Metanephros (tissue), 1 donor: ENCODE measurements around the gene PWWP2A. TPM values are rescaled to one million over a fixed set of nuclear protein-coding genes. Genes with fewer than 3 reads are reported as not detected.

Source experiments
- total RNA-seq: library from RNA; depleted of rRNA; stranded (reverse); fragments of >200 nt; gene quantifications from one replicate; pipeline ENCODE4 v1.2.3, GENCODE V29; 2014

PWWP2A gene, protein sequence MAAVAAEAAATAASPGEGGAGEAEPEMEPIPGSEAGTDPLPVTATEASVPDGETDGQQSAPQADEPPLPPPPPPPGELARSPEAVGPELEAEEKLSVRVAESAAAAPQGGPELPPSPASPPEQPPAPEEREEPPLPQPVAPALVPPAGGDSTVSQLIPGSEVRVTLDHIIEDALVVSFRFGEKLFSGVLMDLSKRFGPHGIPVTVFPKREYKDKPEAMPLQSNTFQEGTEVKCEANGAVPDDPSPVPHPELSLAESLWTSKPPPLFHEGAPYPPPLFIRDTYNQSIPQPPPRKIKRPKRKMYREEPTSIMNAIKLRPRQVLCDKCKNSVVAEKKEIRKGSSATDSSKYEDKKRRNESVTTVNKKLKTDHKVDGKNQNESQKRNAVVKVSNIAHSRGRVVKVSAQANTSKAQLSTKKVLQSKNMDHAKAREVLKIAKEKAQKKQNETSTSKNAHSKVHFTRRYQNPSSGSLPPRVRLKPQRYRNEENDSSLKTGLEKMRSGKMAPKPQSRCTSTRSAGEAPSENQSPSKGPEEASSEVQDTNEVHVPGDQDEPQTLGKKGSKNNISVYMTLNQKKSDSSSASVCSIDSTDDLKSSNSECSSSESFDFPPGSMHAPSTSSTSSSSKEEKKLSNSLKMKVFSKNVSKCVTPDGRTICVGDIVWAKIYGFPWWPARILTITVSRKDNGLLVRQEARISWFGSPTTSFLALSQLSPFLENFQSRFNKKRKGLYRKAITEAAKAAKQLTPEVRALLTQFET
- 31.2 TPM for total RNA-seq

DNA sequence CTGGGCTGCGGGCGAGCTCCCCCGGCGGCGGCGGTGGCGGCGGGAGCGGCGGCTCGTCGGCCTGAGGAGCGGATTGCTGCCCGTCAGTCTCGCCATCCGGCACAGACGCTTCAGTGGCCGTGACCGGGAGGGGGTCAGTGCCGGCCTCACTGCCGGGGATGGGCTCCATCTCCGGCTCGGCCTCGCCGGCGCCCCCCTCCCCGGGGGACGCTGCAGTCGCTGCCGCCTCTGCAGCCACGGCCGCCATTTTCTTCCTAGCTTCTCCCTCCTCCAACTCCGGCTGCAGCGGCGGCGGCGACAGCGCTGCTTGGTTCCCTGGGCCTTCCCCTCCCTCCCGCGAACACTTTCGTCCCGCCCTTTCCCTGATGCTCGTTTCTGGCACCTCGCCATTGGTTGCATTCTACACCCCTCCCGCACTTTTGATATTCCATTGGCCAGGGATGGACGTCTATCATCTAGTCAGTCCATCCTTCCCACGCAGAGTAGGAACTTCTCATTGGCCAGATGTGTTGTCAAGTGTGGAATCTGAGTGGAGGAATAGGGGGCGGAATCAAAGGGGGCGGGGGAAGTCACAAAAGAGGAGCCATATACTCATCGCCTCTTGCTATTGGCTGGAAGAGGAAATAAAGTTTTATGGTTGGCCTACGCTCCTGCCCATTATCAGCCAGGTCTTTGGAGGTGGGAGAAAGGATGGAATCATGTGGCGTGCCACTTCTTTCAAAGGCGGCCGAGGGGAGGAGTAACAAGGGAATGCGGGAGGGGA lies at the start of gene PWWP2A:
Gene PWWP2A (minus strand): TSS at position 309 of the 763 bp plus-strand sequence. CDS start 62 bp downstream, at position 247.

Other genes starting within 250 kb of the PWWP2A start
- 1.5 TPM for gene ADRA1B, start 203.0 kb downstream of the PWWP2A start, total RNA-seq
- 26.3 TPM for gene TTC1, start 110.3 kb downstream of the PWWP2A start, total RNA-seq
- not detected for gene FABP6, start 110.1 kb upstream of the PWWP2A start, total RNA-seq
- 4.5 TPM for gene CCNJL, start 193.1 kb upstream of the PWWP2A start, total RNA-seq